Panc1 (cell line): ENCODE data around the gene GTPBP1. TPM values are rescaled to one million over a fixed set of nuclear protein-coding genes. Genes with fewer than 3 reads are reported as not detected.

Experiments
- ATAC-seq: fragments of 200-7000 bp; cut with Tn5 transposase; 2 replicates; pipeline ENCODE4 v1.9.1; 2020; ENCODE audit warnings: mild to moderate bottlenecking, moderate library complexity
- BruUV-seq: library from RNA; stranded (reverse); fragments of 400-500 nt; replicated peaks from 2 replicates; lab custom pipeline; 2021; lab: Mats Ljungman, UMichigan
- CTCF ChIA-PET: fragments of 300-600 bp; sonication (Branson Sonifier 250); formaldehyde crosslinking; loops from one replicate; lab custom pipeline; 2022; ENCODE audit warnings: antibody characterized with exemption; lab: Charles Lee
- POLR2A ChIA-PET: fragments of 300-600 bp; sonication (Branson Sonifier 250); formaldehyde crosslinking; loops from one replicate; lab custom pipeline; 2022; ENCODE audit warnings: antibody characterized with exemption; lab: Charles Lee
- DNase-seq: peaks from one replicate; pipeline ENCODE4 v3.0.0-alpha.2; 2010; ENCODE audit warnings: low read depth, low spot score
- H3K27ac ChIP-seq: 2 replicates; pipeline ENCODE4 v1.5.1; 2011; ENCODE audit warnings: mild to moderate bottlenecking, low read length, inconsistent platforms
- H3K27me3 ChIP-seq: fragments of 200-500 bp; sonication (Bioruptor generic); 2 replicates; pipeline ENCODE4 v1.6.0; 2014; ENCODE audit warnings: low read length, inconsistent platforms; ENCODE audit not compliant: control insufficient read depth, insufficient read depth
- H3K36me3 ChIP-seq: fragments of 200-500 bp; sonication (Bioruptor generic); 2 replicates; pipeline ENCODE4 v1.5.1; 2014; ENCODE audit warnings: inconsistent platforms, mild to moderate bottlenecking, low read length, moderate library complexity; ENCODE audit not compliant: control insufficient read depth, insufficient read depth
- H3K4me1 ChIP-seq: 2 replicates; pipeline ENCODE4 v1.5.1; 2011; ENCODE audit warnings: inconsistent platforms, mild to moderate bottlenecking, low read length, moderate library complexity; ENCODE audit not compliant: control insufficient read depth, insufficient read depth
- H3K4me3 ChIP-seq, 2 experiments: 2 replicates each; pipeline ENCODE4 v1.5.1; 2011 to 2012; ENCODE audit warnings: low read depth in 2 of 2, low read length in 2 of 2, mild to moderate bottlenecking in 2 of 2, inconsistent platforms in 1 of 2, moderate library complexity in 1 of 2
- H3K9me3 ChIP-seq: fragments of 200-500 bp; sonication (Bioruptor generic); 2 replicates; pipeline ENCODE4 v1.5.1; 2014; ENCODE audit warnings: low read depth, mild to moderate bottlenecking, inconsistent platforms, low read length, moderate library complexity; ENCODE audit not compliant: control insufficient read depth, insufficient read depth
- CTCF ChIP-seq: fragments of 450-650 bp; IDR thresholded peaks from 2 replicates; pipeline ENCODE4 v1.5.1; 2017; ENCODE audit warnings: mild to moderate bottlenecking
- POLR2AphosphoS5 ChIP-seq: IDR thresholded peaks from 2 replicates; pipeline ENCODE4 v1.6.1; 2012; ENCODE audit warnings: mild to moderate bottlenecking, low read depth, low read length, moderate library complexity
- REST ChIP-seq, 2 experiments: IDR thresholded peaks; 2 replicates each; pipeline ENCODE4 v1.6.1; 2011 to 2012; ENCODE audit warnings: low read depth in 2 of 2, control low read depth in 1 of 2, low read length in 1 of 2, mild to moderate bottlenecking in 1 of 2, moderate library complexity in 1 of 2; ENCODE audit not compliant: insufficient read depth in 1 of 2
- SIN3A ChIP-seq: IDR thresholded peaks from 2 replicates; pipeline ENCODE4 v1.6.1; 2012; ENCODE audit warnings: low read depth, mild to moderate bottlenecking, low read length, moderate library complexity, borderline replicate concordance; ENCODE audit not compliant: insufficient read depth
- TCF7L2 ChIP-seq: IDR thresholded peaks from 2 replicates; pipeline ENCODE4 v1.6.1; 2011; ENCODE audit warnings: mild to moderate bottlenecking, low read depth, low read length, inconsistent platforms
- in situ Hi-C: cut with HindIII; loops from 2 replicates; pipeline ENCODE4 v1.10.0; 2016; ENCODE audit warnings: low sequenced_read_pairs, low pct_unique_long_range_greater_than_20kb
- intact Hi-C: fragments of 100-400 bp; cut with micrococcal nuclease; formaldehyde crosslinking; loops from one replicate; pipeline ENCODE4 v1.10.0; 2022; ENCODE audit not compliant: unreplicated experiment
- total RNA-seq: library from RNA; stranded (reverse); gene quantifications from one replicate; pipeline ENCODE4 v1.2.1, GENCODE V29; 2021; ENCODE audit not compliant: unreplicated experiment

Gene GTPBP1
- total RNA-seq, 1 experiment from 2014 or later: 25.5 TPM

- no peak overlapping the region for H3K4me3 ChIP-seq
- TF ChIP-seq POLR2AphosphoS5 (no peak), CTCF (peak; percentile 88), REST (IDR thresholded peaks at IDR 0.05; ENCODE audit: insufficient read depth in 1 of 2, low read depth in 2 of 2, low read length in 1 of 2) (no peak), TCF7L2 (no peak), SIN3A (no peak)
- no peaks in the 10 kb centered on the region for H3K36me3 ChIP-seq
- H3K4me1 ChIP-seq: no peaks in the 10 kb centered on the region; the same call in 1 of the 2 replicates
- ChIA-PET POLR2A (no interaction called here), CTCF (interaction anchor here (0.5 kb wide), 1 partner anchor 716 kb away, joined by 5 read pairs; no protein-coding TSS in a partner anchor)
- BruUV-seq: no TSS peak
- no peak overlapping the region for H3K27ac ChIP-seq
- ATAC-seq: peak; percentile 71
- in situ Hi-C loops: no loop called here
- H3K27me3 ChIP-seq: no peaks in the 10 kb centered on the region
- DNase-seq: no peak
- intact Hi-C loops: loop anchor here (5.0 kb wide), 1 partner anchor 96 kb away; no protein-coding TSS in a partner anchor
- H3K9me3 ChIP-seq: no peaks in the 10 kb centered on the region
Measured at GRCh38 chr22:38766076-38766777, 60.5 kb downstream of the GTPBP1 start.

GRCh38 chr22:38767313-38767712 lies 61.6 kb downstream of the GTPBP1 start:
- DNase-seq: no peak
- no peak overlapping the region for H3K4me3 ChIP-seq
- no peaks in the 10 kb centered on the region for H3K36me3 ChIP-seq
- H3K4me1 ChIP-seq: no peaks in the 10 kb centered on the region; the same call in 1 of the 2 replicates
- H3K27ac ChIP-seq: no peak overlapping the region
- no TSS peak for BruUV-seq
- TF ChIP-seq CTCF: no peak
- TF ChIP-seq REST (IDR thresholded peaks at IDR 0.05; ENCODE audit: insufficient read depth in 1 of 2, low read depth in 2 of 2, low read length in 1 of 2): no peak
- TF ChIP-seq SIN3A: no peak
- ChIA-PET CTCF (interaction anchor here (0.6 kb wide), 1 partner anchor 150 kb away, joined by 4 read pairs; no protein-coding TSS in a partner anchor), POLR2A (no interaction called here)
- intact Hi-C loops (loop anchor here (5.0 kb wide), 1 partner anchor 95 kb away; no protein-coding TSS in a partner anchor), in situ Hi-C loops (no loop called here)
- no peaks in the 10 kb centered on the region for H3K27me3 ChIP-seq
- H3K9me3 ChIP-seq: no peaks in the 10 kb centered on the region
- ATAC-seq: no peak
